GM12874 (cell line): ENCODE data around the gene PAK4.

Experiments used
- TF ChIP-seq, protein P1 (sequence below): IDR thresholded peaks from 2 replicates; pipeline ENCODE4 v1.5.1; 2011; ENCODE audit warnings: low read depth, mild to moderate bottlenecking, control low read depth, low read length, moderate library complexity; ENCODE audit not compliant: insufficient read depth

The PAK4 gene

DNA sequence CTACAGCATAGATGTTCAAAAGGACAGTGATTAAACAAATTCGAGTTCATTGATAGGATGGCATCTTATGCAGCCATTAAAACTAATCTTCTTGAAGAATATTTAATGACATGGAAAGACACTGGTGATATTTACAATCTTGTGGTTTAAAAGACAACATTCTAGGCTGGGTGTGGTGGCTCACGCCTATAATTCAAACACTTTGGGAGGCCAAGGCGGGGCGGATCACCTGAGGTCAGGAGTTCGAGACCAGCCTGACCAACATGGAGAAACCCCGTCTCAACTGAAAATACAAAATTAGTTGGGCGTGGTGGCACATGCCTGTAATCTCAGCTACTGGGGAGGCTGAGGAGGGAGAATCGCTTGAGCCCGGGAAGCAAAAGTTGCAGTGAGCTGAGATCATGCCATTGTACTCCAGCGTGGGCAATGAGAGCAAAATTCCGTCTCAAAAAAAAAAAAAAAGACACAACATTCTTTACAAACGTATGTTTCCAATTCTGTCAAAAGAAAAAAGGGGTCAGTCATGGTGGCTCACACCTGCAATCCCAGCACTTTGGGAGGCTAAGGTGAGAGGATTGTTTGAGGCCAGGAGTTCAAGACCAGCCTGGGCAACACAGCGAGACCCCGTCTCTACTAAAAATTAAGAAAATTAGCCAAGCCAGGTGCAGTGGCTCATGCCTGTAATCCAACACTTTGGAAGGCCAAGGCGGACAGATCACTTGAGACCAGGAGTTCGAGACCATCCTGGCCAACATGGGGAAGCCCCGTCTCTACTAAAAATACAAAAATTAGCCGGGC is 2.5 kb upstream of the PAK4 start:
- TF ChIP-seq, protein P1, sequence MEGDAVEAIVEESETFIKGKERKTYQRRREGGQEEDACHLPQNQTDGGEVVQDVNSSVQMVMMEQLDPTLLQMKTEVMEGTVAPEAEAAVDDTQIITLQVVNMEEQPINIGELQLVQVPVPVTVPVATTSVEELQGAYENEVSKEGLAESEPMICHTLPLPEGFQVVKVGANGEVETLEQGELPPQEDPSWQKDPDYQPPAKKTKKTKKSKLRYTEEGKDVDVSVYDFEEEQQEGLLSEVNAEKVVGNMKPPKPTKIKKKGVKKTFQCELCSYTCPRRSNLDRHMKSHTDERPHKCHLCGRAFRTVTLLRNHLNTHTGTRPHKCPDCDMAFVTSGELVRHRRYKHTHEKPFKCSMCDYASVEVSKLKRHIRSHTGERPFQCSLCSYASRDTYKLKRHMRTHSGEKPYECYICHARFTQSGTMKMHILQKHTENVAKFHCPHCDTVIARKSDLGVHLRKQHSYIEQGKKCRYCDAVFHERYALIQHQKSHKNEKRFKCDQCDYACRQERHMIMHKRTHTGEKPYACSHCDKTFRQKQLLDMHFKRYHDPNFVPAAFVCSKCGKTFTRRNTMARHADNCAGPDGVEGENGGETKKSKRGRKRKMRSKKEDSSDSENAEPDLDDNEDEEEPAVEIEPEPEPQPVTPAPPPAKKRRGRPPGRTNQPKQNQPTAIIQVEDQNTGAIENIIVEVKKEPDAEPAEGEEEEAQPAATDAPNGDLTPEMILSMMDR: no peak

DNA sequence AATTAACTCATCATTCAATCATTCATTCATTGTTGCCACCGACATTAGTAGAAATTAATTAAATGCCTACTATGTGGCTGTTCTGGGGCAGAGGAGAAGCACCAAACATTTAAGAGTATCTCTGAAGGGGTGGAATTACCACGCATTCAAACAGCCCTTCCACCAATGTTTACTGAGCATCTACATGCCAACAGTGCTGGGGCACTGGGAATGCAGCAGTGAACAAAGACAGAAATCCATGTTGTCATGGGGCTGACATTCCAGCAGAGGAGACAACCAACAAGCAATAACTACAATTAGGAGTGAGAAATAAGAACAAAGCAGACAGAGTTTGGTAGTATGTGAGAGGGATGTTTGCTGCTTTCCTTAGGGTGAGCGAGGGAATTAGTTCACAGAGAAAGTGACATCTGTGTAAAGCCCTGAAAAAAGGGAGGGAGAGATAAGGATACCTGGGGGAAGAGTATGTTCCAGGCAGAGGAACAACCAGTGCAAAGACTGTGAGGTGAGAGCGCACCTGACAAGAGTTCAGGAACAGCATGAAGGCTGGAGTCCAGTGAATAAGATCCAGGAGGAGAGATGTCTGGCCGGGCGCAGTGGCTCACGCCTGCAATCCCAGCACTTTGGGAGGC is 1.3 kb upstream of the PAK4 start:
- TF ChIP-seq, protein P1: no peak

DNA sequence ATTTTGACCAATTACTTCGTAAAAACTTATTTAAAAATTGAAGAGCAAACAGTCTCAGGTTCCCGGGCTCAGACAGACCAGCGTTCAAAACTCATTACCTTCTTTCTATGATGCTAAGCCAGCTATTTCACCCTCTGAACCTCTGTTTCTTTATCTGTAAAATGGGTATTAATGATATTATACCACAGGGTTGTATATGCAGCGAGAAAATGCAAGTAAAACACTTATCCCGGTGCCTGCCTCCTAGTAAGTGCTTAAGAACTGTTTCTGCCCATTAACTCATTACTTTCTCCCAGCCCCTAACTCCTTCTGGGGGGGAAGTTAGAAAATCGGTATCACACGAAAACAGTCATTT is 410 bp upstream of the PAK4 start:
- TF ChIP-seq, protein P1: no peak

DNA sequence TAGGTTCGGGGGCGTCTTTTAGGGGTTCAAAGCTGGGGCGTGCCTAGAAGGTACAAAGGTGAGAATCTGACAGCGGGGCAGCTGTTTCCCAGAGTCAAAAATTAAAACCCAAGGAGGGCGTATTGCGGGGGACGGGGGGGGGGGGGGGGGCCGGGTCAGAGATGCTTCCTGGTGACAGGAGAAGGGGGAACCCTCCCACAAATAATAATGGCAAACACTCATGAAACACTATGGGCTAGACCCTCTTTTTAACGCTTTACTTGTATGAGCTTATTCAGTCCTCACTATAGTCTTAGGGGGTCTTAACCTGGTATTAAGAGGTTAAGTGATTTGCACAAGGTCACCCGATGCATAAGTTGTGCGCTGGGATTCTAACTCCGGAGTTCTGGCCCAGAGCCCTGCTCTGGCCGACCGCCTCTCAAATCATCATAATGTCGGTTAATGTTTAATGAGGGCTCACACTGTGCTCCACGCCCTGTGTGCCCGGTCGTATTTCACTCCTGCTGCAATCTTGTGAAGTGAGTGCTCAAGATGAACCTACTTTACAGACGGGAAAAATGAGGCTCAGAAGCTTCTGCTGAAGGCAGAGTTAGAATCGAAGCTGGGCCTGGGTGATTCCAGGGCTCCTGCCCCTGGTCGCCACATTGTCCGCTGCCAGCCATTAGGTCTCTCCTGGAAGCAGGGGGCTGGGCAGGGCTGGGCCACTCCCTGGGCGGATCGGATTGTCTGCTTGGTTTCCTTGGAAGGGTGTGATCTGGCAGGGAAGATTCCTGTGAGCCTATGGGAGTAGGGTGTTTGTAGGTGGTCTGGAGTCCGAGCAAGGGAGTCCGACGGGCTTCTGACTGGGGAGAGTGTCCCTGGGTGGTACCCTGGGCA is 964 bp downstream of the PAK4 start:
- TF ChIP-seq, protein P1: no peak

DNA sequence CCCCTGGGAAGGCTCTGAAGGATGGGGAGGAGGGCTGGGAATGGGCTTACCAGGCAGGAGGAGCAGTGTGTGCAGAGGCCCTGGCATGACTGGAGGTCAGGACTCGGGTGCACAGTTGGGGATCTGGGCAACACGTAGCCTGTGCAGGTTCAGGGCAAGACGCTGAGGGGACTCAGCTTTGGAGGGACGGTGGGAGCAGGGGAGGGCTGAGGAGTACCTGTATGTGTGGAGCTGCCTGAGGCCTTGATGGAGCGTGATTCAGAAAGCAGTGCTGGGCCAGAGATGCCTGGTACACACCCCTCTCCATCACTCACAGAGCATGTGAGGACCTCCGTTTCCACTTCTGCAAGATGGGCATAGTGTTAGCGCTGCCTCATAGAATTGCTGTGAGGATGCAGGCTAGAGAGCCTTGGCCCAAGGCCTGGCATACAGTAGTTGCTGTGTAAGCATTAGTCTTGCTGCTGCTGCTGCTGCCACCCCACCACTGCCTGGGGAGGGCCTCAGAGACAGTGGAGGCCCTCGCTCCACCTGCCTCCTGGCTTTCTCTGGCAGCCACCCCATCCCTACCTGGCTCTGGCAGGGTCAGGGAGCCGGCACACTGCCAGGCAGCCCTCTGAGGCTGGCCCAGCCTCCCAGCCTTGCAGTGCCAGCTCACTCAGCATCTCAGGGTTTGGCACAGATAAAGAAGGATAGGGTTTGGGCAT is 2.4 kb downstream of the PAK4 start:
- TF ChIP-seq, protein P1: no peak

DNA sequence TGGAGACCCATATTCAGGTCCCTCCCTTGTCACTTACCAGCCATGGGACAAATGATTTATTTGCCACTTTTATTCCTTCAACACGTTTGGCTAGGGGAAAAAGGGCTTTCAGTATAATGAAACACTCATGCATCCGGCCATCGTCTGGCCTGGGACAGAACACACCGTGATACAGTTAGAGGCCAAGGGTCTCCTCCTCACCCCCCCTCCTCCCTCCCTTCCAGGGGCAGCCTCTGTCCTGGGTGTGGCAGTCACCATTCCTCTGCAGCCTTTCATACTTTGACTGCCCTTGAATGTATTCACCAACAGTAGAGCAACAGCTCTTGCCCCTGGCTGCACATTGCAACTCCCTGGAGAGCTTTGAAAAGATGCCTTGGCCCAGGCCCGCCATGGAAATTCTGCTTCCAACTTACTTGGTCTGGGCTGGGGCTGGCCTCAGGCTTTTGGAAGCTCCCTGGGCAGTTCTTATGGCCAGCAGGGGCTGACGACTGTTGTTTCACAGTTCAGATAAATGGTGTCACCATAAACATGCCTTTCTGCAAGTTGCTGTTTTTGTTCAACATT is 3.0 kb downstream of the PAK4 start:
- TF ChIP-seq, protein P1: no peak
